Tibial nerve (tissue), 4 donors: Measurements from ENCODE around the gene SLC48A1. TPM values are rescaled to one million over a fixed set of nuclear protein-coding genes. Genes with fewer than 3 reads are reported as not detected.

Experiments used
- DNase-seq, 2 donors: peaks; one replicate each; pipeline ENCODE4 v3.0.0-alpha.2; 2019; ENCODE audit warnings: low spot score in 2 of 2
- H3K27ac ChIP-seq, 4 donors: fragments of 200-600 bp; sonication (generic) in 3 of 4; one replicate each; pipeline ENCODE4 v1.5.1; 2017 to 2019; ENCODE audit warnings: mild to moderate bottlenecking in 1 of 4
- H3K27me3 ChIP-seq, 2 donors: fragments of 200-600 bp; sonication (generic) in 1 of 2; one replicate each; pipeline versions ENCODE4 v1.5.1 to v1.6.0; 2017 to 2019
- H3K36me3 ChIP-seq, 3 donors: fragments of 200-600 bp; sonication (generic); one replicate each; pipeline ENCODE4 v1.5.1; 2018 to 2019
- H3K4me1 ChIP-seq, 4 donors: fragments of 200-600 bp; sonication (generic) in 3 of 4; one replicate each; pipeline ENCODE4 v1.5.1; 2017 to 2019
- H3K4me3 ChIP-seq, 4 donors: fragments of 200-600 bp; sonication (generic) in 3 of 4; one replicate each; pipeline ENCODE4 v1.5.1; 2017 to 2019; ENCODE audit warnings: mild to moderate bottlenecking in 1 of 4, moderate library complexity in 1 of 4
- H3K9me3 ChIP-seq, 4 donors: fragments of 200-600 bp; sonication (generic) in 3 of 4; one replicate each; pipeline ENCODE4 v1.5.1; 2017 to 2019
- CTCF ChIP-seq, 5 experiments: fragments of 200-600 bp in 3 of 5; fragments of 450-650 bp in 2 of 5; sonication (generic) in 3 of 5; IDR thresholded peaks; one replicate each; pipeline ENCODE4 v1.5.1; 2016 to 2019; ENCODE audit warnings: antibody characterized with exemption in 5 of 5, mild to moderate bottlenecking in 3 of 5, moderate library complexity in 2 of 5
- EP300 ChIP-seq, 2 donors: sonication (generic); formaldehyde crosslinking; IDR thresholded peaks; one replicate each; pipeline ENCODE4 v1.6.1; 2017; ENCODE audit warnings: antibody characterized with exemption in 2 of 2, mild to moderate bottlenecking in 1 of 2
- POLR2A ChIP-seq, 2 donors: fragments of 450-650 bp; IDR thresholded peaks; one replicate each; pipeline ENCODE4 v1.6.1; 2017; ENCODE audit warnings: antibody characterized with exemption in 2 of 2, mild to moderate bottlenecking in 2 of 2, moderate library complexity in 2 of 2
- WGBS, 2 donors: methylation state at CpG; one replicate each; pipeline ENCODE4 v1.1.5; 2018; 5-methylcytosine and 5-hydroxymethylcytosine counted together
- total RNA-seq, 4 donors: library from RNA; depleted of rRNA; stranded (reverse); fragments of >200 nt; gene quantifications; one replicate each; pipeline ENCODE4 v1.1.0, GENCODE V29; 2016

The SLC48A1 gene
- total RNA-seq, 4 donors from 2014 or later, result 24.6 to 37.9 (median 33.8) TPM

- no peak for DNase-seq
- H3K9me3 ChIP-seq, result no peaks in the 10 kb centered on the region
- peak overlapping the region in 3 of 4 donors; percentile 57 to 90 (median 89) for H3K27ac ChIP-seq
- TF ChIP-seq CTCF (IDR thresholded peaks at IDR 0.05) (no peak), EP300 (IDR thresholded peaks at IDR 0.05) (no peak), POLR2A (IDR thresholded peaks at IDR 0.05) (no peak)
- WGBS, 2 donors, result 65 to 69% methylated on average over 10 of the region's 10 CpGs
- H3K27me3 ChIP-seq, result no peaks in the 10 kb centered on the region
- no peak overlapping the region for H3K4me3 ChIP-seq
- peaks cover 0 to 77% (median 52%) of the 10 kb centered on the region in 4 donors for H3K4me1 ChIP-seq
- H3K36me3 ChIP-seq, result peaks cover 0 to 3% (median 0%) of the 10 kb centered on the region in 3 donors
Observed at GRCh38 chr12:47775100-47775911, 2.3 kb downstream of the SLC48A1 start.

GRCh38 chr12:47776471-47777143 is 3.6 kb downstream of the SLC48A1 start:
- H3K36me3 ChIP-seq, result peaks cover 0 to 12% (median 0%) of the 10 kb centered on the region in 3 donors
- peak overlapping the region; percentile 12 to 90 (median 73) for H3K27ac ChIP-seq
- no peak overlapping the region for H3K4me3 ChIP-seq
- H3K4me1 ChIP-seq, result peaks cover 0 to 73% (median 52%) of the 10 kb centered on the region in 4 donors
- 43 to 52% methylated on average over 5 of the region's 5 CpGs for WGBS, 2 donors
- no peak for DNase-seq
- no peaks in the 10 kb centered on the region for H3K27me3 ChIP-seq
- no peaks in the 10 kb centered on the region for H3K9me3 ChIP-seq
- TF ChIP-seq POLR2A (IDR thresholded peaks at IDR 0.05), result no peak
- TF ChIP-seq EP300 (IDR thresholded peaks at IDR 0.05), result no peak
- no peak for TF ChIP-seq CTCF (IDR thresholded peaks at IDR 0.05)

- 33 to 67% methylated on average over 1 of the region's 1 CpG for WGBS, 2 donors
- TF ChIP-seq CTCF (IDR thresholded peaks at IDR 0.05) (no peak), EP300 (IDR thresholded peaks at IDR 0.05) (no peak), POLR2A (IDR thresholded peaks at IDR 0.05) (no peak)
- no peak for DNase-seq
- no peaks in the 10 kb centered on the region for H3K9me3 ChIP-seq
- H3K4me3 ChIP-seq, result no peak overlapping the region
- H3K27me3 ChIP-seq, result no peaks in the 10 kb centered on the region
- peaks cover 0 to 17% (median 0%) of the 10 kb centered on the region in 3 donors for H3K36me3 ChIP-seq
- H3K27ac ChIP-seq, result peak overlapping the region; percentile 12 to 90 (median 73)
- H3K4me1 ChIP-seq, result peaks cover 0 to 73% (median 52%) of the 10 kb centered on the region in 4 donors
Observed at GRCh38 chr12:47777151-47777550, 4.1 kb downstream of the SLC48A1 start.

GRCh38 chr12:47777741-47778558 is 4.9 kb downstream of the SLC48A1 start:
- H3K36me3 ChIP-seq, result peaks cover 0 to 25% (median 0%) of the 10 kb centered on the region in 3 donors
- no peaks in the 10 kb centered on the region for H3K9me3 ChIP-seq
- H3K4me3 ChIP-seq, result no peak overlapping the region
- DNase-seq, result no peak
- WGBS, 2 donors, result 49 to 55% methylated on average over 9 of the region's 9 CpGs
- peaks cover 0 to 73% (median 52%) of the 10 kb centered on the region in 4 donors for H3K4me1 ChIP-seq
- H3K27ac ChIP-seq, result peak overlapping the region in 3 of 4 donors; percentile 57 to 90 (median 89)
- TF ChIP-seq CTCF (IDR thresholded peaks at IDR 0.05) (no peak), POLR2A (IDR thresholded peaks at IDR 0.05) (no peak), EP300 (IDR thresholded peaks at IDR 0.05) (no peak)
- H3K27me3 ChIP-seq, result no peaks in the 10 kb centered on the region
